ENCODE results near the gene ABCG2.
"Not testable (repeated sequence)": the region's sequence is repeated elsewhere in the genome, so short reads cannot be mapped to it uniquely, and the experiment has no call there.

The ABCG2 gene

GRCh38 chr4:88134536-88135355 lies 23.7 kb downstream of the ABCG2 start:
- H3K79me2 ChIP-seq (ENCODE audit: insufficient read depth, low read depth), result no peaks in the 10 kb centered on the region
- no peaks in the 10 kb centered on the region for H3K36me3 ChIP-seq (ENCODE audit: insufficient read depth)
- no peak overlapping the region for H3K27ac ChIP-seq
- TF ChIP-seq, protein P1, sequence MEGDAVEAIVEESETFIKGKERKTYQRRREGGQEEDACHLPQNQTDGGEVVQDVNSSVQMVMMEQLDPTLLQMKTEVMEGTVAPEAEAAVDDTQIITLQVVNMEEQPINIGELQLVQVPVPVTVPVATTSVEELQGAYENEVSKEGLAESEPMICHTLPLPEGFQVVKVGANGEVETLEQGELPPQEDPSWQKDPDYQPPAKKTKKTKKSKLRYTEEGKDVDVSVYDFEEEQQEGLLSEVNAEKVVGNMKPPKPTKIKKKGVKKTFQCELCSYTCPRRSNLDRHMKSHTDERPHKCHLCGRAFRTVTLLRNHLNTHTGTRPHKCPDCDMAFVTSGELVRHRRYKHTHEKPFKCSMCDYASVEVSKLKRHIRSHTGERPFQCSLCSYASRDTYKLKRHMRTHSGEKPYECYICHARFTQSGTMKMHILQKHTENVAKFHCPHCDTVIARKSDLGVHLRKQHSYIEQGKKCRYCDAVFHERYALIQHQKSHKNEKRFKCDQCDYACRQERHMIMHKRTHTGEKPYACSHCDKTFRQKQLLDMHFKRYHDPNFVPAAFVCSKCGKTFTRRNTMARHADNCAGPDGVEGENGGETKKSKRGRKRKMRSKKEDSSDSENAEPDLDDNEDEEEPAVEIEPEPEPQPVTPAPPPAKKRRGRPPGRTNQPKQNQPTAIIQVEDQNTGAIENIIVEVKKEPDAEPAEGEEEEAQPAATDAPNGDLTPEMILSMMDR (conservative IDR thresholded peaks at IDR 0.05; ENCODE audit: low read depth, low read length), result no peak
- no peaks in the 10 kb centered on the region for H3K4me1 ChIP-seq (ENCODE audit: low read depth, poor library complexity, severe bottlenecking)
- no peak overlapping the region for H2AFZ ChIP-seq (ENCODE audit: low read depth)
- no peak overlapping the region for H3K9ac ChIP-seq
- H4K20me1 ChIP-seq (ENCODE audit: insufficient read depth), result no peaks in the 10 kb centered on the region
- no peak overlapping the region for H3K4me2 ChIP-seq
- no peaks in the 10 kb centered on the region for H3K27me3 ChIP-seq (ENCODE audit: insufficient read depth, low read depth)
- H3K4me3 ChIP-seq (IDR thresholded peaks at IDR 0.05; ENCODE audit: insufficient read depth, low read depth, low read length), result no peak overlapping the region

GRCh38 chr4:88134111-88134510 lies 24.3 kb downstream of the ABCG2 start:
- H3K36me3 ChIP-seq (ENCODE audit: insufficient read depth), result no peaks in the 10 kb centered on the region
- no peak overlapping the region for H3K4me3 ChIP-seq (IDR thresholded peaks at IDR 0.05; ENCODE audit: insufficient read depth, low read depth, low read length)
- H3K4me2 ChIP-seq, result no peak overlapping the region
- no peaks in the 10 kb centered on the region for H3K79me2 ChIP-seq (ENCODE audit: insufficient read depth, low read depth)
- TF ChIP-seq, protein P1 (conservative IDR thresholded peaks at IDR 0.05; ENCODE audit: low read depth, low read length), result no peak
- H3K27ac ChIP-seq, result no peak overlapping the region
- no peaks in the 10 kb centered on the region for H3K27me3 ChIP-seq (ENCODE audit: insufficient read depth, low read depth)
- no peak overlapping the region for H3K9ac ChIP-seq
- no peaks in the 10 kb centered on the region for H4K20me1 ChIP-seq (ENCODE audit: insufficient read depth)
- H2AFZ ChIP-seq (ENCODE audit: low read depth), result no peak overlapping the region
- no peaks in the 10 kb centered on the region for H3K4me1 ChIP-seq (ENCODE audit: low read depth, poor library complexity, severe bottlenecking)

DNA sequence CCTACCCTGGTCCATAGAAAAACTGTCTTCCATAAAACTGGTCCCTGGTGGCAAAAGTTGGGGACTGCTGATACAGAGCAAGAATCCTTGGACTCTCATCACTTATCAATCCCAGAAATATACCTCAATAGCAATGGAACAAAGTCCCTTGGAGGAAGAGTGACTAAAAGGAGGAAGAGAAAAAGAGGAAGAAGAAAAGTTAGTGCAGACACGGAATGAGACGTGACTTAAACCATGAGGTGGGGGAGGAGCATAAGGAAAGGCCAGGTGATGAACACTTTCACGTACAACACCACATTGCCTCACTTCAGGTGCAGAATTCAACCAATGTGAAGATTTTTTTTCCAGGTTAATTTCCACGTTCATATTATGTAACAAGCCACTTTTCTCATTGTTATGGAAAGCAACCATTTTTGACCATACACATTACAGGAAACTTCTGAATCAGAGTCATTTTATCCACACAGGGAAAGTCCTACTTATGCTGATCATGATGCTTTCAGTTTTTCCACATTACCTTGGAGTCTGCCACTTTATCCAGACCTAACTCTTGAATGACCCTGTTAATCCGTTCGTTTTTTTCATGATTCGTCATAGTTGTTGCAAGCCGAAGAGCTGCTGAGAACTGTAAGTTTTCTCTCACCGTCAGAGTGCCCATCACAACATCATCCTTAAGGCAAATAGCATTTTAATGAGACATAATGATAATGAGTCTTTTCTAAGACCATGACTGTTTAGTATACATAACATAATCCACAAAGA lies 27.7 kb downstream of the ABCG2 start:
- no peaks in the 10 kb centered on the region for H3K4me1 ChIP-seq (ENCODE audit: low read depth, poor library complexity, severe bottlenecking)
- H3K9ac ChIP-seq, result no peak overlapping the region
- H2AFZ ChIP-seq (ENCODE audit: low read depth), result no peak overlapping the region
- no peaks in the 10 kb centered on the region for H4K20me1 ChIP-seq (ENCODE audit: insufficient read depth)
- no peak overlapping the region for H3K4me2 ChIP-seq
- H3K4me3 ChIP-seq (IDR thresholded peaks at IDR 0.05; ENCODE audit: insufficient read depth, low read depth, low read length), result no peak overlapping the region
- H3K79me2 ChIP-seq (ENCODE audit: insufficient read depth, low read depth), result no peaks in the 10 kb centered on the region
- H3K27me3 ChIP-seq (ENCODE audit: insufficient read depth, low read depth), result no peaks in the 10 kb centered on the region
- H3K36me3 ChIP-seq (ENCODE audit: insufficient read depth), result no peaks in the 10 kb centered on the region
- H3K27ac ChIP-seq, result no peak overlapping the region
- TF ChIP-seq, protein P1 (conservative IDR thresholded peaks at IDR 0.05; ENCODE audit: low read depth, low read length), result no peak

GRCh38 chr4:88130003-88130402 lies 28.4 kb downstream of the ABCG2 start:
- TF ChIP-seq, protein P1 (conservative IDR thresholded peaks at IDR 0.05; ENCODE audit: low read depth, low read length), result no peak
- H4K20me1 ChIP-seq (ENCODE audit: insufficient read depth), result no peaks in the 10 kb centered on the region
- no peak overlapping the region for H3K27ac ChIP-seq
- no peaks in the 10 kb centered on the region for H3K4me1 ChIP-seq (ENCODE audit: low read depth, poor library complexity, severe bottlenecking)
- H3K4me2 ChIP-seq, result no peak overlapping the region
- H3K36me3 ChIP-seq (ENCODE audit: insufficient read depth), result no peaks in the 10 kb centered on the region
- H3K79me2 ChIP-seq (ENCODE audit: insufficient read depth, low read depth), result no peaks in the 10 kb centered on the region
- H3K4me3 ChIP-seq (IDR thresholded peaks at IDR 0.05; ENCODE audit: insufficient read depth, low read depth, low read length), result no peak overlapping the region
- H2AFZ ChIP-seq (ENCODE audit: low read depth), result no peak overlapping the region
- no peak overlapping the region for H3K9ac ChIP-seq
- no peaks in the 10 kb centered on the region for H3K27me3 ChIP-seq (ENCODE audit: insufficient read depth, low read depth)

- H3K9ac ChIP-seq; H3K36me3 ChIP-seq (ENCODE audit: insufficient read depth); H3K4me1 ChIP-seq (ENCODE audit: low read depth, poor library complexity, severe bottlenecking); H3K4me3 ChIP-seq (IDR thresholded peaks at IDR 0.05; ENCODE audit: insufficient read depth, low read depth, low read length); H3K4me2 ChIP-seq; H2AFZ ChIP-seq (ENCODE audit: low read depth); H3K27me3 ChIP-seq (ENCODE audit: insufficient read depth, low read depth); H4K20me1 ChIP-seq (ENCODE audit: insufficient read depth); H3K27ac ChIP-seq; H3K79me2 ChIP-seq (ENCODE audit: insufficient read depth, low read depth): not testable (repeated sequence)
Observed at GRCh38 chr4:88122260-88122659, 36.2 kb downstream of the ABCG2 start.
